Hepatocyte (in vitro differentiated cells): ENCODE measurements around the gene MRPL14.

ENCODE experiments used
- EZH2 ChIP-seq: fragments of 200-600 bp; sonication (generic); IDR thresholded peaks from 2 replicates; pipeline ENCODE4 v1.6.1; 2016; ENCODE audit warnings: antibody characterized with exemption, mild to moderate bottlenecking, borderline replicate concordance
- TF ChIP-seq, protein P1 (sequence below): fragments of 200-600 bp; sonication (generic); IDR thresholded peaks from 2 replicates; pipeline ENCODE4 v1.5.1; 2016; ENCODE audit warnings: antibody characterized with exemption, mild to moderate bottlenecking; ENCODE audit not compliant: poor library complexity

DNA sequence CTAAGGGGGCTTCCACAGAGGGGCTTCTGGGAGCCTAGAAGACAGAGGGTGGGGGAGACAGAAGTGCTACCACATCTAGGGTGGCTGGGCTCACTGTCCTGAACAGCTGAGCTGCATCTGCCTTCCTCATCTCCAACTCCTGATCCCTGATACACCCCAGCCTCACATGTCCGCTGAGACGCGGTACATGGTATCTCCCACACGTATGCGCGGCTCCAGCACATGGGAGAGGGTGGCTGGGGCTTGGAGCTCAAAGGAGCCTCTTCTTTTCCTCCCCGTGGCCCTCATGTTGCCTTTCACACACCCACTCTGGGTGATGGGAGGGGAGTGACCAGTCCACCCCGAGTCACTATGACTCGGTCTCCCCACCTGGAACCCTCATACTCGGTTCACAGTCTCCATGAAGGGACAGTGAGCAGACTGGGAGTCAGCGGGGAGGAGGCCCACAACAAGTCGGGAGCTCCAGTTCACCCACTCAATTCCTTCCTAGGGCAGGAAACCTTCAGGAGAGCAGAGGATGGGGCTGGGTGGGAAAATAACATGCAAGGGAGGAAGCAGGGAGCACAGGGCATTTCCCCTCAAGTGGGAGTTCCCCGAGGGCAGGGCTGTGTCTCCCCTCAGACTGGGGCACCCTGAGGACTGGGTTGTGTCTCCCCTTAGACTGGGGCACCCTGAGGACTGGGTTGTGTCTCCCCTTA, 61.7 kb downstream of the MRPL14 start:
- TF ChIP-seq, protein P1, sequence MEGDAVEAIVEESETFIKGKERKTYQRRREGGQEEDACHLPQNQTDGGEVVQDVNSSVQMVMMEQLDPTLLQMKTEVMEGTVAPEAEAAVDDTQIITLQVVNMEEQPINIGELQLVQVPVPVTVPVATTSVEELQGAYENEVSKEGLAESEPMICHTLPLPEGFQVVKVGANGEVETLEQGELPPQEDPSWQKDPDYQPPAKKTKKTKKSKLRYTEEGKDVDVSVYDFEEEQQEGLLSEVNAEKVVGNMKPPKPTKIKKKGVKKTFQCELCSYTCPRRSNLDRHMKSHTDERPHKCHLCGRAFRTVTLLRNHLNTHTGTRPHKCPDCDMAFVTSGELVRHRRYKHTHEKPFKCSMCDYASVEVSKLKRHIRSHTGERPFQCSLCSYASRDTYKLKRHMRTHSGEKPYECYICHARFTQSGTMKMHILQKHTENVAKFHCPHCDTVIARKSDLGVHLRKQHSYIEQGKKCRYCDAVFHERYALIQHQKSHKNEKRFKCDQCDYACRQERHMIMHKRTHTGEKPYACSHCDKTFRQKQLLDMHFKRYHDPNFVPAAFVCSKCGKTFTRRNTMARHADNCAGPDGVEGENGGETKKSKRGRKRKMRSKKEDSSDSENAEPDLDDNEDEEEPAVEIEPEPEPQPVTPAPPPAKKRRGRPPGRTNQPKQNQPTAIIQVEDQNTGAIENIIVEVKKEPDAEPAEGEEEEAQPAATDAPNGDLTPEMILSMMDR: no peak
- no peak for TF ChIP-seq EZH2
